GM23338 (cell line): ENCODE results near the gene SHISAL2B.

ENCODE experiments used
- EZH2 ChIP-seq: fragments of 200-600 bp; sonication (generic); IDR thresholded peaks from one replicate; pipeline ENCODE4 v1.8.0; 2017; ENCODE audit warnings: antibody characterized with exemption, mild to moderate bottlenecking, low read depth; ENCODE audit not compliant: unreplicated experiment
- EZH2phosphoT487 ChIP-seq: fragments of 200-600 bp; sonication (generic); IDR thresholded peaks from one replicate; pipeline ENCODE4 v1.8.1; 2018; ENCODE audit warnings: antibody characterized with exemption; ENCODE audit not compliant: unreplicated experiment
- JUNB ChIP-seq: IDR thresholded peaks from one replicate; pipeline ENCODE4 v1.6.1; 2016; ENCODE audit warnings: antibody characterized with exemption; ENCODE audit not compliant: unreplicated experiment
- POLR2AphosphoS5 ChIP-seq: IDR thresholded peaks from 2 replicates; pipeline ENCODE4 v1.6.1; 2016; ENCODE audit warnings: antibody characterized with exemption, low read depth
- ZNF114 ChIP-seq: fragments of 250-450 bp; sonication (Bioruptor Pico); IDR thresholded peaks from 2 replicates; pipeline ENCODE4 v1.5.0; 2020; ENCODE audit warnings: mild to moderate bottlenecking, moderate library complexity
- TF ChIP-seq, protein P1 (sequence below), 2 experiments: fragments of 200-600 bp in 1 of 2; sonication (generic) in 1 of 2; conservative IDR thresholded peaks; 2 replicates each; pipeline versions ENCODE4 v1.5.1 to v1.6.1; 2016 to 2017; ENCODE audit warnings: antibody characterized with exemption in 2 of 2, low read depth in 2 of 2, mild to moderate bottlenecking in 2 of 2, moderate library complexity in 1 of 2
- TF ChIP-seq, protein P2 (sequence below): IDR thresholded peaks from one replicate; pipeline ENCODE4 v1.6.1; 2018; ENCODE audit warnings: antibody characterized with exemption; ENCODE audit not compliant: unreplicated experiment

DNA sequence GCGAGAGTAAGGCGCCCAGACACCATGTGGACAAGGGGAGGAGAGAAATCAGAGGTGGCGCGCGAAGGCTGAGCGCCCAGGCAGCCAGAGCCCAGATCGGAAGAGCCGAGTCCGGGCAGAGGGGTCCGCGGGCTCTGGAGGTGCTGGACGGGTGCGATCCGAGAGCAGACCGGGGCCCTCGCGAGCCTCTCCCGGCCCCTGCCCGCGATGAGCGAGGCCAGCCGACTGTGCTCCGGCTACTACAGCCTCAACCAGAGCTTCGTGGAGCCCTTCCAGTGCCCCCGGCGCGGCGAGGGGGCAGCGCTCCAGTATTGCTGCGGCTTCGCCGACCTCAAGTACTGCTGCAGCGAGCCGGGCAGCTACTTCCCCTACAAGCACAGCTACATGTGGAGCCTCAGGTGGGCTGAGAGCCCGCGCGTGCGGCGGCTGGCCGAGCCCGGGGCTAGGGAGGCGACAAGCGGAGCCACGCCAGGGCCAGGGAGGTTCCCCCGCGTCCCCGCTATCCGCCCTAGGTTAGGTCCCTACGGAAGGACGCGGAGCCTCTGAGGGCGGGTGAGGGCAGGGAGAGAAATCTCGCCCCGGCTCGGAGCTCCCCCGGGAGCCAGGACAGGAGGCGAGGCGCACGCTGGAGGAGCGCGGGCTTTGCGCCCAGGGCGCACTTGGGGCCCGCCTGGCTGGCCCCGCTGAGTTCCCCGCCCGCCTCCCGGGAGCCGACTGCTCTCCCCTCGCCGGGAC lies at the start of gene SHISAL2B:
- TF ChIP-seq, protein P1, sequence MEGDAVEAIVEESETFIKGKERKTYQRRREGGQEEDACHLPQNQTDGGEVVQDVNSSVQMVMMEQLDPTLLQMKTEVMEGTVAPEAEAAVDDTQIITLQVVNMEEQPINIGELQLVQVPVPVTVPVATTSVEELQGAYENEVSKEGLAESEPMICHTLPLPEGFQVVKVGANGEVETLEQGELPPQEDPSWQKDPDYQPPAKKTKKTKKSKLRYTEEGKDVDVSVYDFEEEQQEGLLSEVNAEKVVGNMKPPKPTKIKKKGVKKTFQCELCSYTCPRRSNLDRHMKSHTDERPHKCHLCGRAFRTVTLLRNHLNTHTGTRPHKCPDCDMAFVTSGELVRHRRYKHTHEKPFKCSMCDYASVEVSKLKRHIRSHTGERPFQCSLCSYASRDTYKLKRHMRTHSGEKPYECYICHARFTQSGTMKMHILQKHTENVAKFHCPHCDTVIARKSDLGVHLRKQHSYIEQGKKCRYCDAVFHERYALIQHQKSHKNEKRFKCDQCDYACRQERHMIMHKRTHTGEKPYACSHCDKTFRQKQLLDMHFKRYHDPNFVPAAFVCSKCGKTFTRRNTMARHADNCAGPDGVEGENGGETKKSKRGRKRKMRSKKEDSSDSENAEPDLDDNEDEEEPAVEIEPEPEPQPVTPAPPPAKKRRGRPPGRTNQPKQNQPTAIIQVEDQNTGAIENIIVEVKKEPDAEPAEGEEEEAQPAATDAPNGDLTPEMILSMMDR (conservative IDR thresholded peaks at IDR 0.05; ENCODE audit: low read depth in 2 of 2): no peak
- TF ChIP-seq, protein P2, sequence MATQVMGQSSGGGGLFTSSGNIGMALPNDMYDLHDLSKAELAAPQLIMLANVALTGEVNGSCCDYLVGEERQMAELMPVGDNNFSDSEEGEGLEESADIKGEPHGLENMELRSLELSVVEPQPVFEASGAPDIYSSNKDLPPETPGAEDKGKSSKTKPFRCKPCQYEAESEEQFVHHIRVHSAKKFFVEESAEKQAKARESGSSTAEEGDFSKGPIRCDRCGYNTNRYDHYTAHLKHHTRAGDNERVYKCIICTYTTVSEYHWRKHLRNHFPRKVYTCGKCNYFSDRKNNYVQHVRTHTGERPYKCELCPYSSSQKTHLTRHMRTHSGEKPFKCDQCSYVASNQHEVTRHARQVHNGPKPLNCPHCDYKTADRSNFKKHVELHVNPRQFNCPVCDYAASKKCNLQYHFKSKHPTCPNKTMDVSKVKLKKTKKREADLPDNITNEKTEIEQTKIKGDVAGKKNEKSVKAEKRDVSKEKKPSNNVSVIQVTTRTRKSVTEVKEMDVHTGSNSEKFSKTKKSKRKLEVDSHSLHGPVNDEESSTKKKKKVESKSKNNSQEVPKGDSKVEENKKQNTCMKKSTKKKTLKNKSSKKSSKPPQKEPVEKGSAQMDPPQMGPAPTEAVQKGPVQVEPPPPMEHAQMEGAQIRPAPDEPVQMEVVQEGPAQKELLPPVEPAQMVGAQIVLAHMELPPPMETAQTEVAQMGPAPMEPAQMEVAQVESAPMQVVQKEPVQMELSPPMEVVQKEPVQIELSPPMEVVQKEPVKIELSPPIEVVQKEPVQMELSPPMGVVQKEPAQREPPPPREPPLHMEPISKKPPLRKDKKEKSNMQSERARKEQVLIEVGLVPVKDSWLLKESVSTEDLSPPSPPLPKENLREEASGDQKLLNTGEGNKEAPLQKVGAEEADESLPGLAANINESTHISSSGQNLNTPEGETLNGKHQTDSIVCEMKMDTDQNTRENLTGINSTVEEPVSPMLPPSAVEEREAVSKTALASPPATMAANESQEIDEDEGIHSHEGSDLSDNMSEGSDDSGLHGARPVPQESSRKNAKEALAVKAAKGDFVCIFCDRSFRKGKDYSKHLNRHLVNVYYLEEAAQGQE: no peak
- TF ChIP-seq POLR2AphosphoS5: peak; percentile 46
- TF ChIP-seq EZH2: no peak
- TF ChIP-seq JUNB: no peak
- TF ChIP-seq ZNF114: no peak
- no peak for TF ChIP-seq EZH2phosphoT487
